GM23338 (cell line): Measurements from ENCODE around the gene DAPK2. TPM values are rescaled to one million over a fixed set of nuclear protein-coding genes. Genes with fewer than 3 reads are reported as not detected.

Experiments used
- ATAC-seq: fragments of 200-7000 bp; cut with Tn5 transposase; 3 replicates; pipeline ENCODE4 v1.9.1; 2020
- DNase-seq: peaks from one replicate; pipeline ENCODE4 v3.0.0-alpha.2; 2015; ENCODE audit warnings: low spot score
- H2AFZ ChIP-seq: fragments of 200-600 bp; sonication (generic); 2 replicates; pipeline ENCODE4 v1.8.0; 2016; ENCODE audit warnings: antibody characterized with exemption, mild to moderate bottlenecking, moderate library complexity
- H3F3A ChIP-seq: fragments of 200-600 bp; sonication (generic); replicated peaks from 2 replicates; pipeline ENCODE4 v1.8.0; 2017; ENCODE audit warnings: antibody characterized with exemption, mixed run types, low read depth
- H3K27ac ChIP-seq: fragments of 200-600 bp; sonication (generic); 2 replicates; pipeline ENCODE4 v1.6.1; 2016; ENCODE audit warnings: low read depth
- H3K27me3 ChIP-seq: fragments of 200-600 bp; sonication (generic); 2 replicates; pipeline ENCODE4 v1.8.0; 2016; ENCODE audit warnings: mild to moderate bottlenecking, mixed run types, moderate library complexity; ENCODE audit not compliant: insufficient read depth
- H3K36me3 ChIP-seq: fragments of 200-600 bp; sonication (generic); 2 replicates; pipeline ENCODE4 v1.8.0; 2016; ENCODE audit warnings: mild to moderate bottlenecking; ENCODE audit not compliant: insufficient read depth
- H3K4me1 ChIP-seq: fragments of 200-600 bp; sonication (generic); 2 replicates; pipeline ENCODE4 v1.8.0; 2016; ENCODE audit warnings: mild to moderate bottlenecking, moderate library complexity; ENCODE audit not compliant: insufficient read depth
- H3K4me2 ChIP-seq: fragments of 200-600 bp; sonication (generic); 2 replicates; pipeline ENCODE4 v1.7.1; 2017; ENCODE audit warnings: mixed run types
- H3K4me3 ChIP-seq: fragments of 200-600 bp; sonication (generic); 2 replicates; pipeline ENCODE4 v1.6.1; 2016; ENCODE audit warnings: mixed run types
- H3K79me2 ChIP-seq: fragments of 200-600 bp; sonication (generic); replicated peaks from 2 replicates; pipeline ENCODE4 v1.8.0; 2017; ENCODE audit warnings: mild to moderate bottlenecking; ENCODE audit not compliant: insufficient read depth
- H3K9me2 ChIP-seq: fragments of 200-600 bp; sonication (generic); 2 replicates; pipeline ENCODE4 v1.8.0; 2017; ENCODE audit not compliant: insufficient read depth
- H4K20me1 ChIP-seq: fragments of 200-600 bp; sonication (generic); replicated peaks from 2 replicates; pipeline ENCODE4 v1.8.0; 2017; ENCODE audit warnings: mild to moderate bottlenecking; ENCODE audit not compliant: insufficient read depth
- H3K27ac Mint-ChIP-seq: 2 replicates; pipeline ENCODE4 v1.8.0; 2020; ENCODE audit warnings: inconsistent platforms, mild to moderate bottlenecking, moderate library complexity, mixed read lengths
- H3K27me3 Mint-ChIP-seq: 3 replicates; pipeline ENCODE4 v1.8.0; 2022; ENCODE audit warnings: low read depth, mild to moderate bottlenecking, moderate library complexity, mixed read lengths, inconsistent platforms; ENCODE audit not compliant: insufficient read depth, poor library complexity
- H3K36me3 Mint-ChIP-seq: 3 replicates; pipeline ENCODE4 v1.8.0; 2021; ENCODE audit warnings: low read depth, mild to moderate bottlenecking, inconsistent platforms, moderate library complexity, mixed read lengths
- H3K4me1 Mint-ChIP-seq: 3 replicates; pipeline ENCODE4 v1.8.0; 2020; ENCODE audit warnings: mild to moderate bottlenecking, inconsistent platforms, mixed read lengths
- H3K4me3 Mint-ChIP-seq: 3 replicates; pipeline ENCODE4 v1.8.0; 2021; ENCODE audit warnings: moderate library complexity, mild to moderate bottlenecking, inconsistent platforms, mixed read lengths
- H3K9me3 Mint-ChIP-seq: 3 replicates; pipeline ENCODE4 v1.8.0; 2020; ENCODE audit warnings: moderate library complexity, mild to moderate bottlenecking, inconsistent platforms, mixed read lengths
- CREB1 ChIP-seq: fragments of 250-450 bp; sonication (Bioruptor Pico); IDR thresholded peaks from 2 replicates; pipeline ENCODE4 v1.5.0; 2020; ENCODE audit warnings: low read depth, mild to moderate bottlenecking, moderate library complexity
- CTCF ChIP-seq, 2 experiments: fragments of 200-600 bp in 1 of 2; sonication (generic) in 1 of 2; conservative IDR thresholded peaks; 2 replicates each; pipeline versions ENCODE4 v1.5.1 to v1.6.1; 2016 to 2017; ENCODE audit warnings: antibody characterized with exemption in 2 of 2, low read depth in 2 of 2, mild to moderate bottlenecking in 2 of 2, moderate library complexity in 1 of 2
- ETS1 ChIP-seq: IDR thresholded peaks from 2 replicates; pipeline ENCODE4 v1.6.1; 2016; ENCODE audit warnings: antibody characterized with exemption
- EZH2phosphoT487 ChIP-seq: fragments of 200-600 bp; sonication (generic); IDR thresholded peaks from one replicate; pipeline ENCODE4 v1.8.1; 2018; ENCODE audit warnings: antibody characterized with exemption; ENCODE audit not compliant: unreplicated experiment
- JUNB ChIP-seq: IDR thresholded peaks from one replicate; pipeline ENCODE4 v1.6.1; 2016; ENCODE audit warnings: antibody characterized with exemption; ENCODE audit not compliant: unreplicated experiment
- NANOG ChIP-seq: IDR thresholded peaks from 2 replicates; pipeline ENCODE4 v1.6.1; 2016; ENCODE audit warnings: antibody characterized with exemption, borderline replicate concordance
- REST ChIP-seq: IDR thresholded peaks from one replicate; pipeline ENCODE4 v1.6.1; 2018; ENCODE audit warnings: antibody characterized with exemption; ENCODE audit not compliant: unreplicated experiment
- STAT1 ChIP-seq: IDR thresholded peaks from one replicate; pipeline ENCODE4 v1.6.1; 2016; ENCODE audit warnings: antibody characterized with exemption; ENCODE audit not compliant: unreplicated experiment
- polyA plus RNA-seq: library from polyadenylated mRNA; unstranded; fragments of >200 nt; fragmentation: Nextera tagmentation; extraction: Ambion mirVana; gene quantifications from 2 replicates; pipeline ENCODE4 v1.2.1, GENCODE V29; 2016
- total RNA-seq: library from RNA; depleted of rRNA; stranded (reverse); fragments of >200 nt; shearing (Covaris generic); gene quantifications from 2 replicates; pipeline ENCODE4 v1.2.3, GENCODE V29; 2014

DAPK2 gene
- total and polyA plus RNA-seq, 2 experiments from 2014 or later, result 1.6 to 3.1 TPM

GRCh38 chr15:64014995-64015394 lies 31.3 kb downstream of the DAPK2 start (continued):
- TF ChIP-seq ETS1, result no peak
- no peak for TF ChIP-seq CTCF (conservative IDR thresholded peaks at IDR 0.05; ENCODE audit: low read depth in 2 of 2)
- no peak for TF ChIP-seq REST
- TF ChIP-seq CREB1, result no peak
- TF ChIP-seq JUNB, result no peak
- no peak for TF ChIP-seq STAT1
- TF ChIP-seq EZH2phosphoT487, result no peak

GRCh38 chr15:64013179-64014062 lies 32.9 kb downstream of the DAPK2 start:
- DNase-seq (no peak), ATAC-seq (no peak)
- Histone ChIP-seq H4K20me1 (no peaks in the 10 kb centered on the region), H3K4me3 (no peak overlapping the region), H2AFZ (no peak overlapping the region), H3K4me1 (no peaks in the 10 kb centered on the region), H3K27me3 (no peaks in the 10 kb centered on the region), H3K36me3 (no peaks in the 10 kb centered on the region), H3K27ac (no peak overlapping the region), H3K79me2 (no peaks in the 10 kb centered on the region), H3K9me2 (0 out of 2 replicates have a peak, but pooled peaks cover 3% of the 10 kb centered on the region), H3K4me2 (no peak overlapping the region), H3F3A (no peaks in the 10 kb centered on the region)
- Mint-ChIP-seq H3K36me3 (no peaks in the 10 kb centered on the region), H3K9me3 (no peaks in the 10 kb centered on the region), H3K27ac (no peak overlapping the region), H3K4me1 (peaks cover 19% of the 10 kb centered on the region), H3K27me3 (peaks cover 2% of the 10 kb centered on the region), H3K4me3 (no peak overlapping the region)
- TF ChIP-seq CTCF (conservative IDR thresholded peaks at IDR 0.05; ENCODE audit: low read depth in 2 of 2), result no peak
- no peak for TF ChIP-seq ETS1
- no peak for TF ChIP-seq EZH2phosphoT487
- TF ChIP-seq NANOG, result no peak
- TF ChIP-seq JUNB, result no peak
